ENCODE data around the gene ACIN1.
A peak's percentile ranks its signal among the peaks of the same experiment; 100 is the strongest.
"Not testable (repeated sequence)": the region's sequence is repeated elsewhere in the genome, so short reads cannot be mapped to it uniquely, and the experiment has no call there.

ACIN1 gene

GRCh38 chr14:23122086-23122485, 27.1 kb upstream of the ACIN1 start:
- no peak for DNase-seq (ENCODE audit: low spot score)

- DNase-seq (ENCODE audit: low spot score): no peak
Observed at GRCh38 chr14:23121361-23121771, 26.4 kb upstream of the ACIN1 start.

GRCh38 chr14:23120541-23121251, 25.8 kb upstream of the ACIN1 start:
- peak; percentile 80 for DNase-seq (ENCODE audit: low spot score)

GRCh38 chr14:23119363-23120327, 24.7 kb upstream of the ACIN1 start:
- DNase-seq (ENCODE audit: low spot score): no peak

- DNase-seq (ENCODE audit: low spot score): no peak
Observed at GRCh38 chr14:23118506-23119362, 23.8 kb upstream of the ACIN1 start, which contains the start of gene CEBPE. CEBPE (minus strand) TSS chr14:23119255; CDS start chr14:23119091, 164 bp downstream.

- no peak for DNase-seq (ENCODE audit: low spot score)
Observed at GRCh38 chr14:23117371-23118020, 22.6 kb upstream of the ACIN1 start.

- DNase-seq (ENCODE audit: low spot score): no peak
Observed at GRCh38 chr14:23115918-23116317, 21.0 kb upstream of the ACIN1 start.

- peak; percentile 78 for DNase-seq (ENCODE audit: low spot score)
Observed at GRCh38 chr14:23115039-23115731, 20.2 kb upstream of the ACIN1 start.

GRCh38 chr14:23114669-23115038, 19.7 kb upstream of the ACIN1 start:
- DNase-seq (ENCODE audit: low spot score): no peak

GRCh38 chr14:23114120-23114458, 19.2 kb upstream of the ACIN1 start:
- DNase-seq (ENCODE audit: low spot score): no peak

- no peak for DNase-seq (ENCODE audit: low spot score)
Observed at GRCh38 chr14:23113431-23114119, 18.6 kb upstream of the ACIN1 start.

GRCh38 chr14:23112359-23113178, 17.6 kb upstream of the ACIN1 start:
- no peak for DNase-seq (ENCODE audit: low spot score)

- no peak for DNase-seq (ENCODE audit: low spot score)
Observed at GRCh38 chr14:23110579-23111365, 15.8 kb upstream of the ACIN1 start.

GRCh38 chr14:23109769-23110168, 14.8 kb upstream of the ACIN1 start:
- DNase-seq (ENCODE audit: low spot score): no peak

- not testable (repeated sequence) for DNase-seq (ENCODE audit: low spot score)
Observed at GRCh38 chr14:23108169-23108568, 13.2 kb upstream of the ACIN1 start.

GRCh38 chr14:23107620-23108019, 12.7 kb upstream of the ACIN1 start:
- DNase-seq (ENCODE audit: low spot score): not testable (repeated sequence)

- no peak for DNase-seq (ENCODE audit: low spot score)
Observed at GRCh38 chr14:23106747-23107045, 11.8 kb upstream of the ACIN1 start.

GRCh38 chr14:23105348-23105824, 10.4 kb upstream of the ACIN1 start:
- DNase-seq (ENCODE audit: low spot score): no peak

All from COLO829 (cell line).